Stimulated activated CD4-positive, alpha-beta T cell treated with anti-CD3 and anti-CD28 coated beads, Interleukin-2, amount 100 ng/mL, for 48 hours (primary cell): ENCODE data around the gene SEC31A.
"Not testable (repeated sequence)": the region's sequence is repeated elsewhere in the genome, so short reads cannot be mapped to it uniquely, and the experiment has no call there.

Source experiments
- DNase-seq, 2 donors: peaks; one replicate each; pipeline ENCODE4 v3.0.0-alpha.2; 2020

Gene SEC31A

GRCh38 chr4:82890901-82891706 is at the start of gene SEC31A:
Gene SEC31A (minus strand): TSS chr4:82891153. CDS start chr4:82881936, 9,217 bp downstream.
- DNase-seq = peak; percentile 97

GRCh38 chr4:82939414-82939813 is 48.5 kb upstream of the SEC31A start:
- DNase-seq = no peak

GRCh38 chr4:82934441-82934840 is 43.5 kb upstream of the SEC31A start:
- DNase-seq = no peak

- DNase-seq = no peak
Measured at GRCh38 chr4:82930848-82931755, 40.1 kb upstream of the SEC31A start.

DNA sequence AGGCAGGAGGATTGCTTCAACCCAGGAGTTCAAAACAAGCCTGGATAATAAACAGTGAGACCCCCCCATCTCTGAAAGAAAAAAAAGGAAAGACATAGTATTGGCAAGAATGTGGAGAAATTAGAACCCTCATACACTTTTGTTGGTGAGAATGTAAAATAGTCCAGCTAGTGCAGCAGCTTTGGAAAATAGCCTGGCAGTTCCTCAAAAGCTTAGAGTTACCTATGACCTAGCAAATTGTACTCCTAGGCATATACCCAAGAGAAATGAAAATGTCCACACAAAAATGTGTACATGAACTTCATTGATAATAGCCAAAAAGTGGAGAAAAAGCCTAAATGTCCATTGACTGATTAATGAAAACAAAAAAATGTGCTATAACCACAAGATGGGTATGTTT is 30.8 kb upstream of the SEC31A start:
- no peak for DNase-seq

GRCh38 chr4:82919386-82919785 is 28.4 kb upstream of the SEC31A start:
- no peak for DNase-seq

GRCh38 chr4:82918091-82918490 is 27.1 kb upstream of the SEC31A start:
- DNase-seq = no peak

DNA sequence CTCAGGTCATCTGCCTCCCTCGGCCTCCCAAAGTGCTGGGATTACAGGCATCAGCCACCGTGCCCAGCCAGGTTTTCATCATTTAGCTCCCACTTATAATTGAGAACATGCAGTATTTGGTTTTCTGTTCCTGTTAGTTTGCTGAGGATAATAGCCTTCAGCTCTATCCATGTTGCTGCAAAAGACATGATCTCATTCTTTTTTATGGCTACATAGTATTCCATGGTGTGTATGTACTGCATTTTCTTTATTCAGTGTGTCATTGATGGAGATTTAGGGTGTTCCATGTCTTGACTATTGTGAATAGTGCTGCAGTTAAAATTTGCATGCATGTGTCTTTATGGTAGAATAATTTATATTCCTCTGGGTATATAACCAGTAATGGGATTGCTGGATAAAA is 23.0 kb upstream of the SEC31A start:
- not testable (repeated sequence) for DNase-seq

GRCh38 chr4:82913305-82913704 is 22.4 kb upstream of the SEC31A start:
- DNase-seq = no peak

- DNase-seq = no peak
Measured at GRCh38 chr4:82909326-82909725, 18.4 kb upstream of the SEC31A start.

GRCh38 chr4:82906469-82906868 is 15.5 kb upstream of the SEC31A start:
- DNase-seq = no peak

GRCh38 chr4:82905205-82905604 is 14.3 kb upstream of the SEC31A start:
- DNase-seq = peak in 1 of 2 donors; percentile 25

GRCh38 chr4:82903737-82904136 is 12.8 kb upstream of the SEC31A start:
- no peak for DNase-seq

GRCh38 chr4:82901183-82901718 is 10.3 kb upstream of the SEC31A start:
- no peak for DNase-seq

DNA sequence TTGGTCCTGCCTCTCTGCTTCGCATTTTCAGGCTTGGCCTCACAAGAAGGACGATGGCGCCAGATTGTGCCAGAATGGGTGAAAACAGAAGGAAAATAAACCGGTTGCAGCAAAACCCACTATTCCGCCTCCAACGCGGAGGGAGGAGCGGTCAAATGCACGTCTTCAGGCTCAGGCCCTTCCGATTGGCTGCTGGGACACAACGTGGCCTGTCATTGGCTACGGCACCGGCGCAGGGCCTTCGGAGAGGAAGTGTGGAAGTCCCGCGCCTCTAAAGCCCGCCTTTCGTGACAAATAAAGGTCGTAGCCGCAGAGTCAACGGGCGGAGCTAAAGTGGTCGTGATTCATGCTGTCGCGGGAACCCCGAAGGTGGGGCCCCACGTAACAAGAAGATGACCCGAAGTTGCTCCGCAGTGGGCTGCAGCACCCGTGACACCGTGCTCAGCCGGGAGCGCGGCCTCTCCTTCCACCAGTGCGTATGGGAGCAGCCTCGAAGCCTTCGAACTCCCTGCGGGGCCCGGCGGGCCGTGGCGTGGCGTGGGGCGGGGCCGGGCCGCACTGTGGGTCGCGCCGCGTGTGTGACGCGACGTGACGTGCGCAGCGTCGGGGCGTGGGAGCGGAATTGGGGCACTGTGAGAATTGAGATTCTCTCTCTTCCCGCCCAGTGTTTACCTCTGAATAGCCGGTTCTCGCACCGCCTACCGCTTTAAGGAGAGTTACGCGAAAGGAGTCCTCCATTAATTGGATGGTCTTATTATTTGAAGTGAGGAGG is 9.6 kb upstream of the SEC31A start, which contains the start of gene THAP9:
TSS of gene THAP9 (plus strand) at position 325 of the 772 bp plus-strand sequence. CDS start at position 393, 68 bp downstream.
- peak; percentile 91 to 93 for DNase-seq

DNA sequence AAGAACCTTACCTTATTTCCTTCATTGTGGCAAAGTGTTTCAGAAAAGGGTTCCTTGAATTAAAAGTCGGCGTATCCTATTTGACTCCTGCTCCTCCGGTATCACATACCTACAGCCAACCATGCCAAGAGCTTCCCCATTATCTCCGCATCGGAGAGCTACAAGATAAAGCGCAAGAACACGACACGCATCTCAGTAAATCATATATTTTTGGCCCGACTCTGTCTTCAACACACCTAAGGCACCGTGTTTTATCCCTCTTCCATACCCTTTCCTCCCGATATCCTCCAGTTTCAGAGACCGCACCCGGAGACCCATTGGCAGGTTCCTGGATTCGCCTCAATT is 9.1 kb upstream of the SEC31A start:
- no peak for DNase-seq

- DNase-seq = no peak
Measured at GRCh38 chr4:82899374-82900065, 8.6 kb upstream of the SEC31A start.

DNA sequence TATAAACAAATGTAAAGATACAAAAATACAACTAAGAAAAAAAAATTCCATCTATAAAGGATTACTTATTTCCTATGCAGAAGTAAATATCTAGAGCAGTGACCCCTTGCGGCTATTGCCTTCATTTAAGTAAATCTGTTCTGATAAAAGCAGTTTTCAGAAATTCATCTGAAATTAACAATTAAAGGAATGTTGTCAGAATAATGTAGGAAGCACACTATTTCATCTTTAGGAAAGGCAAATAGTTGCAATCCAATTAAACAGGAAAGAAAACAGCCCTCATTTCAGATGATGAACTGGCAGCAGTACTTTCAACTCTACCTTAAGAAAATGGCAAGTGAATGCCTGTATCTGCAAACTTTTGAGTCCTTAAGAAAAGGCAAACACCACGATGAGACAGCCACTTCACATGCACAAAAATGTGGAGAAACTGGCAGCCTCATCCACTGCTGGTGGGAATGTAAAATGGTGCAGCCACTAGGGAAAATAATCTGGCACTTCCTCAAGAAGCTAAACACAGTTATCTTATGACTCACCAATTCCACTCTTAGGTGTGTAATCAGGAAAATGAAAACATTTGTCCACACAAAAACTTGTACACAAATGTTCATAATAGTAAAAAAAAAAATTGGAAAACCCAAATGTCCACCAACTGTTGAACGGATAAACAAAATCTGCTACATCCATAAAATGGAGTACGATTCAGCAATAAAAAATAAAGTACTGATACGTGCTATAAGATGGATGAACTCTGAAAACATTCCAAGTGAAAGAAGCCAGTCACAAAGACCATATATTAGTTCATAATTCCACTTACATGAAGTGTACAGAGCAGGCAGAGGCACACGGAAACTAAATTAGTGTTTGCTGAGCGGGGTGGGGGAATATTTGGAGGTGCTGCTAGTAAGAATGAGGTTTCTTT is 7.6 kb upstream of the SEC31A start:
- DNase-seq = no peak

GRCh38 chr4:82896755-82897154 is 5.8 kb upstream of the SEC31A start:
- no peak for DNase-seq

DNA sequence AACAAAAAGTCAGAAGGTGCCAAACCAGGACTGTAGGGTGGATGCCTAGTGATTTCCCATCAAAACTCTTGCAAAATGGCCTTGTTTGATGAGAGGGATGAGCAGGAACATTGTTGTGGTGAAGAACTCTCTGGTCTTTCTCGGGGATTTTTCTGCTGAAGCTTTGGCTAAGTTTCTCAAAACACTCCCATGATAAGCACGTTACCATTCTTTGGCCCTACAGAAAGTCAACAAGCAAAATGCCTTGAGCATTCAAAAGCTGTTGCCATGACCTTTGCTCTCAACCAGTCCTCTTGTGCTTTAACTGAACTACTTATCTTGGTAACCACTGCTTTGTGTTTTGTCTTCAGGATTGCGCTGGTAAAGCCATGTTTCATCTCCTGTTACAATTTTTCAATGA is 3.0 kb upstream of the SEC31A start:
- DNase-seq = no peak

DNA sequence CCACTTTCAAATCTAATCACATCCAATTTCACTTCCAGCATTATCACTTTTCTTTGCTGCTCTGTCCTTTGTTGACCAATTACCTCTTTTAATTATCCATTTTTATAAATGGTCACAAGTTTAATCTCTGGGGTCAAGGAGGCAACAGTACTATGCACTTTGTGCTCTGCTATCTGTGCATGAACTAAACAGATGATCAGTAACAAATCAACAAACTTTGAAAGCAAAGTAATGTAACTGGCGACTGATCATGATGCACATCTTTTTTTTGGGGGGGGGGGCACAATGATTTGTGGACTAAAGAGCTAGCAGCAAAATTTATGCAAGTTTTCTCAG is 1.5 kb upstream of the SEC31A start:
- DNase-seq = no peak
